DMS79 treated with DMSO at 0.1 percent for 48 hours (cell line): Measurements from ENCODE around the gene A2M.
A peak's percentile ranks its signal among the peaks of the same experiment; 100 is the strongest.

Source experiments
- DNase-seq: peaks from one replicate; lab custom pipeline; 2025; lab: John Stamatoyannopoulos, UW

A2M gene

GRCh38 chr12:9072481-9073038 is 43.2 kb downstream of the A2M start:
- no peak for DNase-seq

GRCh38 chr12:9071969-9072368 is 43.8 kb downstream of the A2M start:
- no peak for DNase-seq

GRCh38 chr12:9071518-9071917 is 44.2 kb downstream of the A2M start:
- DNase-seq, result no peak

- DNase-seq, result no peak
Observed at GRCh38 chr12:9070351-9070750, 45.4 kb downstream of the A2M start.

GRCh38 chr12:9068600-9068999 is 47.1 kb downstream of the A2M start:
- no peak for DNase-seq

GRCh38 chr12:9068086-9068485 is 47.6 kb downstream of the A2M start:
- DNase-seq, result no peak

- no peak for DNase-seq
Observed at GRCh38 chr12:9066755-9067423, 48.8 kb downstream of the A2M start.

- no peak for DNase-seq
Observed at GRCh38 chr12:9066183-9066623, 49.5 kb downstream of the A2M start.

GRCh38 chr12:9065607-9065856 is 50.2 kb downstream of the A2M start:
- DNase-seq, result no peak

GRCh38 chr12:9064815-9065606 is 50.7 kb downstream of the A2M start:
- peak; percentile 55 for DNase-seq

GRCh38 chr12:9064201-9064814 is 51.4 kb downstream of the A2M start:
- peak; percentile 63 for DNase-seq

- DNase-seq, result no peak
Observed at GRCh38 chr12:9052610-9053009, 63.1 kb downstream of the A2M start.

GRCh38 chr12:9051158-9051550 is 64.6 kb downstream of the A2M start:
- no peak for DNase-seq

- DNase-seq, result no peak
Observed at GRCh38 chr12:9050521-9051157, 65.1 kb downstream of the A2M start.

- peak; percentile 18 for DNase-seq
Observed at GRCh38 chr12:9049520-9050133, 66.1 kb downstream of the A2M start.

- no peak for DNase-seq
Observed at GRCh38 chr12:9048930-9049329, 66.8 kb downstream of the A2M start.

GRCh38 chr12:9047105-9047504 is 68.6 kb downstream of the A2M start:
- DNase-seq, result no peak

GRCh38 chr12:9043766-9044165 is 72.0 kb downstream of the A2M start:
- no peak for DNase-seq

GRCh38 chr12:9041321-9041720 is 74.4 kb downstream of the A2M start:
- DNase-seq, result no peak

- no peak for DNase-seq
Observed at GRCh38 chr12:9040484-9041186, 75.1 kb downstream of the A2M start.

GRCh38 chr12:9039397-9039977 is 76.2 kb downstream of the A2M start:
- DNase-seq, result peak; percentile 48
